Measurements from ENCODE around the gene MARVELD3.
"Not testable (repeated sequence)": the region's sequence is repeated elsewhere in the genome, so short reads cannot be mapped to it uniquely, and the experiment has no call there.

The MARVELD3 gene

DNA sequence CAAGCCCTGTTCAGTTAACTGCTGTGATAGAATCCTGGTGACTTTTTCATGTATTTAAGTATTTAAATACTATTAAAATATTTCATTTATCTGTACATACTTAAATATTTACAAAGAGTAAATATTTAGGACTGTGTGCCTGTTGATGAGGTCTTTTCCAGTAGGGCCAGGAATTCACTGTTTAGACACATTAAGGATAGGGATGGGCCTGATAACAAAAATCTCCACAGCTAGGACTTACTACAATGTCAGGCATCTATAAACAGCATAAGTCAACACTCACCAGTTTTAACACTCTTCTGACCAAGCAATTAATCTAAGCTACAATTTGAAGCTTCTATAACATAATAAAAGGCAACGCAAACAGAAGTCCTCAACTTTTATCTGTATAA, 47.6 kb downstream of the MARVELD3 start:
- no peak for DNase-seq

DNA sequence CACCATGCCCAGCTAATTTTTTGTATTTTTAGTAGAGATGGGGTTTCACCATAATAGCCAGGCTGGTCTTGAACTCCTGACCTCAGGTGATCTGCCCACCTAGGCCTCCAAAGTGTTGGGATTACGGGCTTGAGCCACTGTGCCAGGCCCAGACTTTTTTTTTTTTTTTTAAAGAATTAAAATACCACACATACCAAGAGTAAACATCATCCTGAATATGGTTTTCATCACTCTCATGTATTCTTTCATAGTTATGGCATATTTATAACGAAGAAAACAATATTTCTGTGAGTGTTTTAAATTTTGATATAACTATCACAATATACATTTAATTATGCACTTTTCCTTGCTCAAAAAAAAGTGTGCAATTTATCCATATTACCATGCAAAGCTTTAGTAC, 48.2 kb downstream of the MARVELD3 start:
- no peak for DNase-seq

DNA sequence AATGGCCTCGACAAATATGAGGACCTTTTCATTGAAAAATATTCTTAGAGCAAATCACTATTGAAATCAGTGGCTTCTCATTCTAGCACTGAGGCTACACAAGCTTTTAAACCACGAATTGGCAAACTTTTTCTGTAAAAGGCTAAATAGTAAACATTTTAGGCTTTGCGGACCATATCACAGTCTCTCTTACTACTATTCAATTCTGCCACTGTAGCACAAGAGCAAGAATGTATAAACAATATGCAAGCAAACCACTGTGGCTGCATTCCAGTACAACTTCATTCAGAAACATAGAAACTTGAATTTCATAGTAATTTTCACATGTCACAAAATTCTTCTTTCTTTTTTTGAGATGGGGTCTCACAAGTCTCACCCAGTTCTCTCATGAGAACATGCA, 49.4 kb downstream of the MARVELD3 start:
- DNase-seq, result no peak

DNA sequence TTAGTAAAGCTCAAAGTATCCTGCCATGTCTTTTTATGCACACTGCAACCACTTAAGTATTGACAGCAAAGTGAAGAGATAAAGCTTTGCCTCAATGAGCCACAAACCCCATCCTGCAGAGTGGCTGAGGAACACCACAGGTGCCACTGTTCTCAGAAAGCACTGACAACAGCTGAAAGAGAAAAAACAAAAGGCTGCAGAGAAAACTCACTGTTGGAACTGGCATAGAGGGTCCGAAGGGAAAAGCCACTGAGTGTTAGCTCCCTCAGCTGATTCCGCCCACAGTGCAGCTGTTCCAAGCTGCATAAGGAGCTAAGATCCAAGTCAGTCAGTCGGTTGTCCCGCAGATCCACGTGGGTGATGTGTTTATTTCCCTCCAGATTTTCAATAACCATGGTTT, 50.3 kb downstream of the MARVELD3 start:
- DNase-seq, result no peak

DNA sequence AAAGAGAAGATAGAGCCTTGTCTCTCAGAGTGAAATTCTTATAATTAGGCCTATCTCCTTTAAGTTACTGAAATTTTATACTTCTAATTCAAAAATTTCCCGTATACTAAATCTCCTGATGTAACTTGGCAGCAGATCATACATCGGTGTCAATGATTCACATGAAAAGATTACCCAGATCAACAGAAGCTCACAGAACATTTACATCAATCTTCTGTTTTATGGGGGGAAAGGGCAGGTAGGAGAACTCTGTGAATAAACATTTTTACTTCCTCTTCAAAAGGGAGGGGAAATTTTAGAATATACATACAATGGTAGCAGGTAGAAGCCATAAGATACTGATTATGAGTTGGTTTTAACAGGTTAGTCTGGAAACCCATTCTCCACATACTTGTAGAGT, 55.4 kb downstream of the MARVELD3 start:
- no peak for DNase-seq

DNA sequence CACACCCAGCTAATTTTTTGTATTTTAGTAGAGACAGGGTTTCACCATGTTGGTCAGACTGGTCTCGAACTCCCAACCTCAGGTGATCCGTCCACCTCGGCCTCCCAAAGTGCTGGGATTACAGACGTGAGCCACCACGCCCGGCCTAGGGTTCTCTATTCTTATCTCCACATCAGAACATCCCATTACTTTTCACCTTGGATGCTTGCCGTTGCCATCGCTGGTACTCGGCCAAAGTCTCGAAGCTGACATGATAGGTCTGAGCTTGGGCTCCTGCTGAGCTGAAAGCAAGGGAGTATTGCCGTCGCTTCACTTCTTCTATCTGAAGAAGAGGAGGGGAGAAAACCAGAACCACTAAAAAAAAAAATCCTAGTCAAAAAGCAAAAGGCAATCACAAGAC, 58.3 kb downstream of the MARVELD3 start:
- not testable (repeated sequence) for DNase-seq

Measured in T-helper 1 cell (primary cell).